Urothelium cell line (cell line): ENCODE results near the gene EIF6.
"Not testable (repeated sequence)": the region's sequence is repeated elsewhere in the genome, so short reads cannot be mapped to it uniquely, and the experiment has no call there.

ENCODE experiments used
- DNase-seq: peaks from one replicate; pipeline ENCODE4 v3.0.0; 2011; ENCODE audit warnings: low spot score, mixed read lengths
- FAIRE-seq: peaks from 2 replicates; lab custom pipeline; 2011; peaks lifted over from hg19 to GRCh38; lab: Jason Lieb, UNC

EIF6 gene

DNA sequence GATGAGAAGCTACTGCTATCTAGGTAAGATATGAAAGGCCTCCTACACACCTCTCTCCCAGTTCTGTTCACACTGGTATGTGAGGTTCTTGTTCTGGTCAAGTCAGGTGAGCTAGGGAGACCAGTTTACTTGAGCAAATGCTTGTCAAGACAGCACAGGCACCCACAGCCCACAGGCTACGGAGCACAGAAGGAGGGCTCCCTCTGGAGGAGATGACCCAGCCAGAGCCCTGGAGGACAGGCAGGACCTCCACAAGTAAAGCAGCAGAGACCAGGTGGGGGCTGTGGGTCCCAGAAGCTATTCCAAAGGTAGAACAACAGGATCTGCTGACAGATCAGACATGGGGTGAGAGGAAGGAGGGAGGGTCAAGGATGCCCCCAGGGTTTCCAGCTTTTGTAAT, 19.8 kb downstream of the EIF6 start:
- DNase-seq (peak; percentile 64), FAIRE-seq (no peak)

DNA sequence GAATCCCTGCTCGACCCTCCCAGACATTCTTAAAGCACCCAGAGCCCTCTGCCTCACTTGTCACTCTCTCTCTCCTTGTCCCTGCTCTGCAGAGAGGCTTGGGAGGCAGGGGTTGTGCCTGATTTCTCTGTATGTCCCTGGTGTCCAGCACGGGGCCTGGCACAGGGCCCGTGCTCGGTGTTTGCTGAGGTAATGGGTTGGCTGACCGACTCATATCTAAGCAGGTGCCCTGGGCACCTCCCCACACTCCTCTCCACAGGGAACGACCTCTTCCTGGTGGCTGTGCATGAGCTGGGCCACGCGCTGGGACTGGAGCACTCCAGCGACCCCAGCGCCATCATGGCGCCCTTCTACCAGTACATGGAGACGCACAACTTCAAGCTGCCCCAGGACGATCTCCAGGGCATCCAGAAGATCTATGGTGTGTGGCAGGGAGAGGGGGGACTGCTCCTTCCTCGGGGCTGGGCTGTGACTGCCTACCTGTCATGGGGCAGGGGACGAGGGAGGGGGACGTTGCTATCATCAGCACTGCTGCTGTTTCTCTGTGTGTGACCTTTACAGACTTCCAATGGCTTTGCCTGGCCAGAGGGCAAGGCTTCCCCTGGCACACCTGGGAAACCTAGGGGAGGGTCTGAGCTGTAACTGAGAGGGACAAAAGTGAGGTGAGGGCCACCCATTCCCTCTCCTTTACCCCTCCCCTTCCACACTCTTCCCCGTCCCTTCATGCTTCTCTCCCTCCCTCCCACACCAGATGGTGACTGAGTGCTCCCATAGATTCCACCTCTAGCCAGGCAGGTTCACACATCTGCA, 20.8 kb downstream of the EIF6 start:
- peak; percentile 71 for DNase-seq
- peak; percentile 94 for FAIRE-seq

DNA sequence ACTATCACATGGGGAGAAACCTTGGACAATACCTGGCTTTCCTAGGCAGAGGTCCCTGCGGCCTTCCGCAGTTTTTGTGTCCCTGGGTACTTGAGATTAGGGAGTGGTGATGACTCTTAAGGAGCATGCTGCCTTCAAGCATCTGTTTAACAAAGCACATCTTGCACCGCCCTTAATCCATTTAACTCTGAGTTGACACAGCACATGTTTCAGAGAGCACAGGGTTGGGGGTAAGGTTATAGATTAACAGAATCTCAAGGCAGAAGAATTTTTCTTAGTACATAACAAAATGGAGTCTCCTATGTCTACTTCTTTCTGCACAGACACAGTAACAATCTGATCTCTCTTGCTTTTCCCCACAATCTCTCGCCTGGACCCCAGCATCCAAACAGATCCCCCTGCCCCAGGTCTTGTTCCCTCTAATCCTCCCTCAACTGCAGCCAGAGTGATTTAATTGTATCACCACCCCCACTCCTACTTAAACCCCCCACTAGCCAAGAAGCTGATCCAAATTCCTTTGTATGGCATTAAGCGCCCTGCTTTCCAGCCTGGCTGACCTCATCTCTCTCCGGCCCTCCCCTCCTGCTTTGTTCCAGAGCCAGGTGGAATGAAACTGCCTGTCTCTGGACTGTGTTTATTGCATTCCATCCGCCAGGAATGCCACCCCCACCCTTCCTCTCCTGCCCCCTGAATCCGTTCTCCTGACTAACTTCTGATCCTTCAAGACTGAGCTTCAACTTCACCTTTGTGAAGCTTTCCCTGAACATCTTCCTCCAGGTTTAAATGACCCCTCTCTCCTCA, 21.6 kb downstream of the EIF6 start:
- FAIRE-seq (peak; percentile 87), DNase-seq (peak; percentile 93)

DNA sequence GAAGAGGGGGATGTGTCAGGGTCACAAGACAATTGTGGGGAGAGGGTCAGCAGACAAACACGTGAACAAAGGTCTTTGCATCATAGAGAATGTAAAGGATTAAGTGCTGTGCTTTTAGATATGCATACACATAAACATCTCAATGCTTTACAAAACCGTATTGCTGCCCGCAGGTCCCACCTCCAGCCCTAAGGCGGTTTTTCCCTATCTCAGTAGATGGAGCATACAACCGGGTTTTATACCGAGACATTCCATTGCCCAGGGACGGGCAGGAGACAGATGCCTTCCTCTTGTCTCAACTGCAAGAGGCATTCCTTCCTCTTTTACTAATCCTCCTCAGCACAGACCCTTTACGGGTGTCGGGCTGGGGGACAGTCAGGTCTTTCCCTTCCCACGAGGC, 22.3 kb downstream of the EIF6 start:
- DNase-seq, FAIRE-seq: not testable (repeated sequence)

DNA sequence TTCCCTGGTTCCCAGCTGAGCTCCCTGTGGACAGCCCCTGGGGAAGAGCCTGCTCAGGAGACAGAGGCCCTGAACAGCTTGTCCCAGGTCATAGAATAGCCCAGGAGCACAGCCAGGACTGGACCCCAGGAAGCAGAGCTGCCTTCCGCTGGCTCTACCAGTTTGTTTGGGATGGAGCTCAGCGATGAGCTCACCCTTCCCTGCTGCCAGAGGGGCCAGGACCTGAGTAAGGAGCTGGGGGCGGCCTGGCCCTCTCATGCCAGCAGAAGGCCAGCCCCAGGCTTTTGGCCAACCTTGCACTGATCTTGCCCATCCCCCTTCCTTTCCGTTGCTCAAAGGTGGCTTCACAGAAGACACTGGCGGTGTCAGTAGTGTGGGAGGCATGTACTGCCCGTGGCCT, 24.1 kb downstream of the EIF6 start:
- FAIRE-seq (no peak), DNase-seq (no peak)

DNA sequence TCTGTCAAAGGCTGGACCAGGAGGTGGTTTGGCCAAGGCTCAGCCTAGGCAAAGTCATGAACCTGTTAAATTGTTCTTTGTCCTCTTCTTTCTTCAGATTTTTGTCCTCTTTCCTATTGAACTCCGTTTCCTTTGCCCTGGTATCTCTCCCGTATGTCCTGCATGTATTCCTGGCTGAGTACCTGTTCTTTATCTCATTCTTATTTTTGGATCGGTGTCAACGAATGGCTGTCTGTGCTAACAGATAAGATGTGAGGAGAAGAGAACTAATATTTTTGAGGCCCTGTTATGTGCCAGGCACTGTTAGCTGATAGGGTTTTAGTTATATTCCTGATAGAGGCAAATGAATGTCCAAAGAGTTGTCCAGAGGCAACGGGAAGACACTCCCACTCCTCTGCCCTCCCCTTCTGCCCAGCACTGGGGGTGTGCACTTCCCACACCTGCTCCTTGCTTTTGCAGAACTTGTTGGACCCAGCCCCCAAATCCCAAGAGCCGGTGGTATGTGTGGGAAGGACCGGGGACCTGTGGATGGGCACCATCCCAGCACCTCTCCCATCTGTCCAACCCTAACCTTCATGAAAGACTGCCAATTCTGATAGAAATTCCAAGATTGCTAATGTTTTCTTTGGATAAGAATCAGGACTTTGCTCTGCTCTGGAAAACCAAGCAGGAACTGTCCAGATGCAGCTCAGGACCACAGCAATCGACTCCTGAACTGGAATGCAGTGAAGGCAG, 27.2 kb downstream of the EIF6 start:
- DNase-seq = peak; percentile 40
- FAIRE-seq = peak; percentile 46

DNA sequence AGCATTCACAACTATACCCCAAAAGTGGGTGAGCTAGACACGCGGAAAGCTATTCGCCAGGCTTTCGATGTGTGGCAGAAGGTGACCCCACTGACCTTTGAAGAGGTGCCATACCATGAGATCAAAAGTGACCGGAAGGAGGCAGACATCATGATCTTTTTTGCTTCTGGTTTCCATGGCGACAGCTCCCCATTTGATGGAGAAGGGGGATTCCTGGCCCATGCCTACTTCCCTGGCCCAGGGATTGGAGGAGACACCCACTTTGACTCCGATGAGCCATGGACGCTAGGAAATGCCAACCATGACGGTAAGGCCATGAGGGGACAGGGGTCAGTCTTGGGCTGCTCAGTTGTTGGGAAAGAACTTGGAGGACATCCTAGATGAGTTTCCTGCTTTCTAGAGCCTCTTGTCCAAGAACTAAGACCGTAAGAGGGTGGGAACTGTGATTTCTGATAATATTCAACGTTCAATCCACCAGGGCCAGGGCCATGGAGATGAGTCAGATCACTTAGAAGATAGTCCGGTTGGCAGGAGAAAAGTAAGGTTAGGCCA, 30.0 kb downstream of the EIF6 start:
- FAIRE-seq (no peak), DNase-seq (no peak)

DNA sequence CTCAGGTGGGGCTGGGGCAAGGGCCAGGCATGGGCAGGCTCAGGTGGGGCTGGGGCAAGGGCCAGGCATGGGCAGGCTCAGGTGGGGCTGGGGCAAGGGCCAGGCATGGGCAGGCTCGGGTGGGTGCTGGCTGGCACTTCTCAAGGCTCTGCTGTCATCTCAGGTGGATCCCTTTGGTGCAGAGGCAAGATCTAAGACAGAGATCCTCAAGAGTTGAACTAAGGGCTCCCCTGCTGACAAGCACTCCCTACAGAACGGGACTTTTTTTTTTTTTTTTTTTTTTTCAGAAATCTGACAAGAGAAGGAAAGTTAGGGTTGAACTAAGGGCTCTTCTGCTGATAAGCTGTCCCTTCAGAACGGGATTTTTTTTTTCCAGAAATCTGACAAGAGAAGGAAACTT, 31.6 kb downstream of the EIF6 start:
- DNase-seq (no peak), FAIRE-seq (no peak)

DNA sequence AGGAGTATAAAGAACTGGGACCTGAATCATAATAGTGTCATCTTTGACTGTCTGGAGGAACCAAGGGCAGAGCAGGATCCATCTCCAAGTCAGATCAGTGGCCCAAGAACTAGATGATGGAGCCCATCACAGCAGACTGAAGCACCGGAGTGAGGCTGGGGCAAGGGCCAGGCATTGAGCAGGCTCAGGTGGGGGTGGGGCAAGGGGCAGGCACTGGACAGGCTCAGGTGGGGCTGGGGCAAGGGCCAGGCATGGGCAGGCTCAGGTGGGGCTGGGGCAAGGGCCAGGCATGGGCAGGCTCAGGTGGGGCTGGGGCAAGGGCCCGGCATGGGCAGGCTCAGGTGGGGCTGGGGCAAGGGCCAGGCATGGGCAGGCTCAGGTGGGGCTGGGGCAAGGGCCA, 32.0 kb downstream of the EIF6 start:
- not testable (repeated sequence) for FAIRE-seq, DNase-seq

DNA sequence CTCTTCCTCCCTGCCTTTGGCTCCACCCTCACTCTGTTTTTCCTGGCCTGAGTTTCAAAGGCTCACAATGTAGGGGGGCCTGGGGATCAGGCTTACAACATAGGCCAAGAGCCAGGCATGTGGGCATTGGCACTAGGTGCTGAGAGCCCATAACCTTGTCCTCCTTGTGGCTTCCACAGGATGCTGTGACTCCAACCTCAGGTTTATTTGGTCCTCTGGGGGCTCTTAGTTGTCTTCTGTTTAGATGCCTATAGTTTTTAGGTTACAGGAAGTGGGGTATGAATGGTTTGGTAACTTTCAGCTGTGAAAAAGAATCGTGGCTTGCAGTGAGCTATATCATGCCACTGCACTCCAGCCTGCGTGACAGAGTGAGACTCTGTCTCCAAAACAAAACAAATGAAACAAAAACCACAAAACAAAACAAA, 32.5 kb downstream of the EIF6 start:
- DNase-seq (no peak), FAIRE-seq (no peak)

DNA sequence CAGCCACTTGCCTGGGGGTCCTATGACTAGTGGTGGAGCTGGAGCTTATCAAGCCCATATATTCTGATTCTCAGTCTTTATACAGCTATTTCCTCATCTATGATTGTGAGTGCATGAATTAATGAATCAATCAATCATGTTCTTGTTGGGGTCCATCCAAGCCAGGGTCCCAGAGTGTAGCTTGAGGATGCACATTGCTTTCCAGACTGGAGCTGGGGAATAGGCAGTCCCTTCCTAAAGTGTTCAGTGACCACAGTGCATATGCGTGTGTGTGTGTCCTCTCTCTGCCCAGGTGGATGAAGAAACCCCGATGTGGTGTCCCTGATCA, 33.0 kb downstream of the EIF6 start:
- no peak for DNase-seq
- no peak for FAIRE-seq

DNA sequence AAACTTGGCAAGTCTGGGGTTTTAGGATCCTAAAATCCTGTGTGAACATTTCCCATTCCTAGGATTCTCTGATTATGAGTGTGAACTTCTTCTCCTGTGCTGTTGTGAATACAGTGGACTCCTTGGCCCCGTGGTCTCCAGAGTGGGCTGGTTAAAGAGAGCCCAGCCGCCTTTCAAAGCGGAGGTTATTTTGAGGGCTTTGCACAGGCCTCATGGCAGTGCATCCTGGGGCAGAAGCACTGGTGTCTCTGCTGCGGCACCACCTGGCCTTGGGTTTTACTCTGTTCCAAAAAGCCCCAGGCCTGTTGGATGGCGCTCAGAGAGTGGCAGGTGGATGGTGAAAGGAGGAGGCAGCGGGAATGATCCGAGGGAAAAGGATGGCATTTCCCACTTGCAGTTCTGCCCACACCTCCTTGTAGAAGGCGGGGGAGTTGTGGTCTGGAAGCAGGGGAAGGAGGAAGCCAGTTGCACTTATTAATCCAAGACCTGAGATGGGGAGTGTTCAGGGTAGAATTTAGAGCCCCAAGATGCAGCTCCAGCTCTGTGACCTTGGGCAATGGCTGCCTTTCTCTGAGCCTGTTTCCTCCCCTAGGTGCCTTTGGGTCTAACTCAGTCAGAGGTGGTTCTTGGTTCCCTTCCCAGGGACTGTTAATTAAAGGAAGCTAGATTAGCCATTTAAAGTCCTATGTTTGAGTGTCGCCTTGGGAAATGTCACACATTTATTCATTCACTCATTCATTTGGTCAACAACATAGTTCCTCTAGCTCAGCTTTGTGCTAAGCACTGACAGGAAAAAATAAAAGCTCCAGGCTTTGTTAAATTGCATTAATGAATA, 35.7 kb downstream of the EIF6 start:
- FAIRE-seq (no peak), DNase-seq (no peak)

DNA sequence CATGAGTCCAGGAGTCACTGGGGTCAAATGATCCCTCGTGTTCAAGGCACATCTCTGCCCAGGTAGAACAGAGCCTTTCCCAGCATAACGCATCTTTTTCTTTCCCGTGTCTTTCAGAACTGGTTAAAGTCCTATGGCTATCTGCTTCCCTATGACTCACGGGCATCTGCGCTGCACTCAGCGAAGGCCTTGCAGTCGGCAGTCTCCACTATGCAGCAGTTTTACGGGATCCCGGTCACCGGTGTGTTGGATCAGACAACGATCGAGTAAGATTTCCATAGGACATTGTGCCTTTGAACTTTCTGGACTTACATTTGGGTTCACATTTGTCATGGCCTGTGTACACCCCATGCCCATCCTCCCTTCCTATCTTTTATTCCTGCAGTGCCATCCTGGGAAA, 37.8 kb downstream of the EIF6 start:
- FAIRE-seq (no peak), DNase-seq (no peak)

DNA sequence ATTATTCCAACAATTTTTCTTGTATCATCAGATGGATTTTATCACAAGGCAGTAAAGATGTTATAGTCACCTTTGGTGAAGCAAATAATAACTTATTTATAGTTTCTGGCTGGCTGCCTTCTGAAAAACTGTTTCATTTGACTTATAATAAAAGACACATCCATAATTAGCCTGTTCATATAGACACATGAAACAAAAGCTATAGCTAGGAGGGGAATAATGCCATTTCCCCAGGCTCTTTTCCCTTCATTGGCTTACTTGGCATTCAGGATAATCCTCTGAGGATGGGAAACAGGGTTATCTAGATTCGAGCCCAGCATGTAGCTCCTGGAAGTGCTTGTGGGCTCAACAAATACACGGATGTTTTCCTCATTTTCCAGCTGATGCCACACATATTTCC, 40.6 kb downstream of the EIF6 start:
- FAIRE-seq = no peak
- DNase-seq = no peak

DNA sequence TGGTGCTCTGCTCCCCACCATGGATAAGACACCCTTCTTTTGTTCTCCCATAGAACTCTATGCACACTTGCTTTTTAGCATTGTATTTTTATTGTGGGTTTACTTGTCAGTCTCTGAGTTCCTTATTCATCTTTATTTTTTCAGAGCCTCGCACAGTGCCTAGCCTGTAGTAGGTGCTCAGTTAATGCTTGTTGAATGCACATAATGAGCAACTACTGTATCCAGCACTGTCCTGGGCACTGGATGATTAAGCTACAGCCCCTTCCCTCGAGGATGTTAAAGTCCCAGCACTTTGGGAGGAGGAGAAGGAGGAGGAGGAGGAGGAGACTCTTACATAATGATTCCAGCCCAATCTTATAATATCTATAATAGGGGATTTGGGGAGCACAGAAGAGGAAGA, 41.3 kb downstream of the EIF6 start:
- FAIRE-seq (no peak), DNase-seq (no peak)

DNA sequence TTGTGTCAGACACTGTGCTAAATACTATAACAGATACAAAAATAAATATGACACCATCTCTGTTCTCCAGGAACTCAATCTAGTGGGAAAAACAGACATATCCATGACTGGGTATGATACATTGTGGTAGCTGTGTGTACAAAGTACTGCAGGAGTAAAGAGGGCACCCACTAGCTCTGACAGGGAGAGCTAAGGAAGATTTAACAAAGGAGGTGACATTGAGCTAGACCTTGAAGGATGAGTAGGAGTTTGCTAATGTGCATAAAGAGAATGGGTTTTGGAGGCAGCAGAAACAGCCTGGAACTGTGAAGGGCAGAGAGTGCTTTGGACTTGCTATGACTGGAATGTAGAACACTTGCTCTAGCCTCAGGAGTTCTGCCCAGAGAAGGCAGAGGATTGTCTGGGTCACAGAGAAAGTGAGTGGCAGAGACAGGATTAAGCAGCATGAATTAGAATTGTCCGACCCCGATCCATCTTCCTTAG, 43.7 kb downstream of the EIF6 start:
- no peak for FAIRE-seq
- DNase-seq = no peak

DNA sequence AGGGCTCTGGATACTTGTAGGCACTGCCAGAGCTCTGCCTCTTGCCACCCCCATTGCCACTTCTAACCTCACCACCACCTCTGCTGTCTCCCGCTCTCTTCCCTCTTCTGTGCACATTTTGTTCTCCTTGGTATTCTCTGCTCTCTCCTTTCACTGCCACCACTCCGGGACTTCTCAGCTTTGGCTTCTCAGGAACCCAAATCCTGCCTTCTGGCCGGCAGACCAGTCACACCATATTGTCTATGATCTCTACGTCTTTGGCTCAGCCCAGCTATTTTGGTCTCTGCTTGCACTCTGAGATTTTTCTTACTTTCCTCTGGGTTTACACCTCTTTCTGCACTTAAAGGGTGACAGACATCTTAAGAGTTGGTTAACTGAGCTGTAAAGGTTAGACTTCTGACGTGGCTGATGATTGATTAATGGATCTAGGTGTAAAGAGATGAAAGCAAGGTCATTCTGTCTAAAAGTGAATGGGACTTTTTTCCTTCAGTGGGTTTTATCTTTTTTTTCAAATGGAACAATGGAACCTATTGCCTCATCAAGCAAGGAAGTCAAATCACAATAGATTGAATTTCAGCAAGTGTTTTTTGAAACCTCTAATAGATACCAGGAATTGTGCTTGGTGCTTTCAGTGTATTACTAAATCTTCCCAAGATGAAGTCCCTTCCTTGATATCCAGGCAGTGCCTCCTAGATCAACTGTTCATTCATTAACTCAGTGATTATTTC, 44.3 kb downstream of the EIF6 start:
- FAIRE-seq = no peak
- no peak for DNase-seq

DNA sequence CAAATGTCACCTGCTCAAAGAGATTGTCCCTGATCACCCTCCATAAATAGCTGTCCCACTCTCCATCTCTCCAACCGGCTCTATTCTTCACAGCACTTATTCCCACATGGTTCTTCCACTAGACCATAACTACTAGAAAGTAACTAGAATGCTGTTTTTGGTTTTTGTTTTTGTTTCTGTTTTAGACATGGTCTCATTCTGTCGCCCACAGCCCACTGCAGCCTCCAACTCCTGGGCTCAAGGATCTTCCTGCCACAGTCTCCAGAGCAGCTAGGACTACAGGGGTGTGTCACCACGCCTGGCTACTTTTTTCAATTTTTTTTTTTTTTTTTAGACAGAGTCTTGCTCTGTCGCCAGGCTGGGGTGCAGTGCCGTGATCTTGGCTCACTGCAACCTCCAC, 45.8 kb downstream of the EIF6 start:
- no peak for DNase-seq
- no peak for FAIRE-seq

DNA sequence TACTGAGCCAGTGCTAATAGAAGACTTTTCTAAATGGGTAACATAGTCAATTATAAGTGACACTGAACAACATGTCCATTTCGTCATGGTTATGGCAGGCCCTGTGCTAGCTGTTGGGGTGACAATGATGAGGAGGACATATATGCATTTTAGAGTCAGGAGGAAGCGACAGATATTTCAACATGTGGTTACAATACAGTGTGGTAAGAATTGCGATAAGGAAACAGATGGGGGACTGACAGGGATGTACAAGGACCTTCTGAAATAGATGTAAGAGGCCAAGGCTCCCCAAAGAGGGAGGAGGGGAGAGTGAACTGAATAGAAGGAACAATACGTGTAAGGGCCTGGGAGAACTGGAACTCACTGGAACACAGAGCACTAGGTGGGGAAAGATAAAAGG, 46.4 kb downstream of the EIF6 start:
- no peak for DNase-seq
- FAIRE-seq = no peak

DNA sequence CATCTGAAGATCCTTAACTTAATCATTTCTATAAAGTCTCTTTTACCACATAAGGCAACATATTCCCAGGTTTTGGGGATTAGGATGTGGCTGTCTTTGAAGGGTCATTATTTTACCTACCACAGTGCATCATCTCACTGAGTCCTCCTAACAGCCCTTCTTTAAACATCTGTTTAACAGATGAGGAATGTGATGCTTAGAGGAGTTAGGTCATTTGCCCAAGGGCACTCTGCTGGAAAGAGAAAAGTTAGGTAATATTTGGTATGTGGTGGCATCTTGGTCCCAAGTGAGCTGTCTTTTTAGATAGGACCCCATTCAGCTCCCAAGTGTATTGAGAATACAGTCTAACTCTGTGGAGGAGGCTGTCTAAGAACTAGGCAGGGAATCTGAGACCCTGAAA, 47.1 kb downstream of the EIF6 start:
- DNase-seq (no peak), FAIRE-seq (no peak)
